NOMO-1 treated with dmso at 0.1 percent for 144 hours (cell line): ENCODE measurements around the gene PRPF8.
"Not testable (repeated sequence)": the region's sequence is repeated elsewhere in the genome, so short reads cannot be mapped to it uniquely, and the experiment has no call there.

ENCODE experiments used
- DNase-seq: peaks from one replicate; lab custom pipeline; 2025; ENCODE audit not compliant: unreplicated experiment; lab: John Stamatoyannopoulos, UW

The PRPF8 gene

DNA sequence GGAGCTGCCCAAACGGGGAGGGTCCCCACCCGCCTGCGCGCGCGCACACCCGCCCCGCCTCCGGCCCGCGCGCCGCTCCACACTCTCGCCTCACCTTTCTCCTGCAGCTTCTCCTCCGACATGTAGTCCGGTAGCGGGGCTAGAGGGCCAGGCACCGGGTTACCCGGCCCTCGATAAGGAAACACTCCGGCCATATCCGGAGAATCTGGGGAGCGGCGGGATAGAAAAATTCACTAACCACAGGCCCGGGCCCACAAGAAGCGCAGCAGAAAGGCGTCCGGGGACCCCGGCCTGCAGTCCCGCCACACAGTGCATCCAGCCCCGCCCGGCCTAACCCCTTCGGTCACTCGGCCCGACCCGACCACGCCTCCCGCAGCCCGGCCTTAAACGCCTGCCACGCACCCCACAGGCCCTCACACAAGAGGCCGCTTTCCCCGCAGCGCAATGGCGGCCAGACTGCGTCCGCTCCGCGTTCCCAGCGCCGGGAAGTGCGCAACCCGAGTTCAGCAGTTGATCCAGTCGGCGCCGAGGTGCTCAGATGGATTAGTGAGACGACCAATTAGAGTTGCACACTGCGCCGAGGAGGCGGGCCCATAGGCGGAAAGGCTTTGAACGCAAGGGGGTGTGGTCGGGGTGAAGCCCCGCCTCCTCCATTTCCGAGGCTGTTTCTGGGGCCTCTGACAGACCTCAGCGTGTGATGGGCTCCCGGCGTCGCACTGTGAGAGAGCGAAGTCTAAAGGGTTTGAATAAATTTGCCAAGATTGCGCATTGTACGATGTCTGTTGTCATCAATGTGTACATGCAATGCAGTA, at the start of gene PRPF8:
TSS of gene PRPF8 (minus strand) at position 490 of the 812 bp plus-strand sequence. CDS start at position 194, 296 bp downstream.
- DNase-seq = peak; percentile 94

DNA sequence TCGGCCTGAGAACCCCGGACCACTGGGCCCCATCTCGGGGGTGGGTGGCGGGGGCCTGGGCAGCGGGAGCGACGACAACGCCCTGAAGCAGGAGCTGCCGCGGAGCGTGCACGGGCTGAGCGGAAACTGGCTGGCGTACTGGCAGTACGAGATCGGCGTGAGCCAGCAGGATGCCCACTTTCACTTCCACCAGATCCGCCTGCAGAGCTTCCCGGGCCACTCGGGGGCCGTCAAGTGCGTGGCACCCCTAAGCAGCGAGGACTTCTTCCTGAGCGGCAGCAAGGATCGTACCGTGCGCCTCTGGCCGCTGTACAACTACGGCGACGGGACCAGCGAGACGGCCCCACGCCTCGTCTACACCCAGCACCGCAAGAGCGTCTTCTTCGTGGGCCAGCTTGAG, 49.1 kb upstream of the PRPF8 start:
- no peak for DNase-seq

- no peak for DNase-seq
These were observed 48.2 kb upstream of the PRPF8 start for GRCh38 chr17:1732833-1733321.

- DNase-seq = no peak
These were observed 47.7 kb upstream of the PRPF8 start for GRCh38 chr17:1732241-1732832.

- DNase-seq = no peak
These were observed 46.5 kb upstream of the PRPF8 start for GRCh38 chr17:1731194-1731506.

DNA sequence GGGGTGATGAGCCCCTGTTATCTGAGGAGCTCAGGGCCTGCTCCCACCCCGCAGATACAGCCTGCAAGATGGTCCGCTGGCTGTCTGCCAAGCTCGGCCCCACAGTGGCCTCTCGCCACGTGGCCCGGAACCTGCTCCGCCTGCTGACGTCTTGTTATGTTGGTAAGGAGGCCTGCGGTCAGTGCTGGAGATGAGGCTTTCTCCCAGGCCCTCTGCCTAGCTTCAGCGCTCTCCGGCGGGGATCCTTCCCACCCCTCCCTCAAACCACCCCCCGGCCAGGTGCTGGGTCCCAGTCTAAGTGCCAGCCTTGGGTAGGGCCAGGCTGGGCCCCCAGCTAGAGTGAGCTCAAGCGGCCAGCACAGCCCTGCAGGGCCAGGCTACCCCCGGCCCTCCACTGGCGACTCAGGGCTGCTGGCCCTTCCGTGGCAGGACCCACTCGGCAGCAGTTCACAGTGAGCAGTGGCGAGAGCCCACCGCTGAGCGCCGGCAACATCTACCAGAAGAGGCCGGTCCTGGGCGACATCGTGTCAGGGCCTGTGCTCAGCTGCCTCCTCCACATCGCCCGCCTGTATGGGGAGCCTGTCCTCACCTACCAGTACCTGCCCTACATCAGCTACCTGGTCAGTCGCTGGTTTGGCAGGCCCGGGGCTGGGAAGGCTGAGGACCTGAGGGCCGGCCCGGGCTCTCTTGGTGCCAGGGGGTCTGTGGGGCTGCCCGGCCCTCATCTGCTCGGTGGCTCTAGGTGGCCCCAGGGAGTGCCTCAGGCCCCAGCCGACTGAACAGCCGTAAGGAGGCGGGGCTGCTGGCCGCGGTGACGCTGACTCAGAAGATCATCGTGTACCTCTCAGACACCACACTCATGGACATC, 45.9 kb upstream of the PRPF8 start:
- no peak for DNase-seq

GRCh38 chr17:1729966-1730325, 45.3 kb upstream of the PRPF8 start:
- no peak for DNase-seq

DNA sequence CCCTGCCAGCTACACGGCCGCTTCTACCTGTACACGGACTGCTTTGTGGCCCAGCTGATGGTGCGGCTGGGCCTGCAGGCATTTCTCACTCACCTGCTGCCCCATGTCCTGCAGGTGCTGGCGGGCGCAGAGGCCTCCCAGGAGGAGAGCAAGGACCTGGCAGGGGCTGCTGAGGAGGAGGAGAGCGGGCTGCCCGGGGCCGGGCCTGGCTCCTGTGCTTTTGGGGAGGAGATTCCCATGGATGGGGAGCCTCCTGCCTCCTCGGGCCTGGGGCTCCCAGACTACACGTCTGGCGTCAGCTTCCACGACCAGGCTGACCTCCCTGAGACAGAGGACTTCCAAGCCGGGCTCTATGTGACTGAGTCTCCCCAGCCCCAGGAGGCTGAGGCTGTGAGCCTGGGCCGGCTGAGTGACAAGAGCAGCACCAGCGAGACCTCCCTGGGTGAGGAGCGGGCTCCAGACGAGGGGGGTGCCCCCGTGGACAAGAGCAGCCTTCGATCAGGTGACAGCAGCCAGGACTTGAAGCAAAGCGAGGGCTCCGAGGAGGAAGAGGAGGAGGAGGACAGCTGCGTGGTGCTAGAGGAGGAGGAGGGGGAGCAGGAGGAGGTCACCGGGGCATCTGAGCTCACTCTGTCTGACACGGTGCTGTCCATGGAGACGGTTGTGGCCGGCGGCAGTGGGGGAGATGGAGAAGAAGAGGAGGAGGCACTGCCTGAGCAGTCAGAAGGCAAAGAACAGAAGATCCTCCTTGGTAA, 43.4 kb upstream of the PRPF8 start:
- no peak for DNase-seq

GRCh38 chr17:1727258-1727789, 42.7 kb upstream of the PRPF8 start:
- no peak for DNase-seq

DNA sequence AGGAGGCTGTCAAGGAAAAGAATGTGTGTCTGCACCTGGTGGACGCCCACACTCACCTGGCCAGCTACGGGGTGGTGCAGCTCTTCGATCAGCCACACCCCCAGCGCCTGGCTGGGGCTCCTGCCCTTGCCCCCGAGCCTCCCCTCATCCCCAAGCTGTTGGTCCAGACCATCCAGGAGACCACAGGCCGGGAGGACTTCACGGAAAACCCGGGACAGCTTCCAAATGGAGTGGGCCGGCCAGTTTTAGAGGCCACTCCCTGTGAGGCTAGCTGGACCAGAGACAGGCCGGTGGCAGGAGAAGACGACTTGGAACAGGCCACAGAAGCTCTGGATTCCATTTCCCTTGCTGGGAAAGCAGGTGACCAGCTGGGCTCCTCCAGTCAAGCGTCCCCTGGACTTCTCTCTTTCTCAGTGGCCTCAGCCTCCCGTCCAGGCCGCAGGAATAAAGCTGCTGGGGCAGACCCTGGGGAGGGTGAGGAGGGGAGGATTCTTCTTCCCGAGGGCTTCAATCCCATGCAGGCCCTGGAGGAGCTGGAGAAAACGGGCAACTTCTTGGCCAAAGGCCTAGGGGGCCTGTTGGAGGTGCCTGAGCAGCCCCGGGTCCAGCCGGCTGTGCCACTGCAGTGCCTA, 42.1 kb upstream of the PRPF8 start:
- no peak for DNase-seq

DNA sequence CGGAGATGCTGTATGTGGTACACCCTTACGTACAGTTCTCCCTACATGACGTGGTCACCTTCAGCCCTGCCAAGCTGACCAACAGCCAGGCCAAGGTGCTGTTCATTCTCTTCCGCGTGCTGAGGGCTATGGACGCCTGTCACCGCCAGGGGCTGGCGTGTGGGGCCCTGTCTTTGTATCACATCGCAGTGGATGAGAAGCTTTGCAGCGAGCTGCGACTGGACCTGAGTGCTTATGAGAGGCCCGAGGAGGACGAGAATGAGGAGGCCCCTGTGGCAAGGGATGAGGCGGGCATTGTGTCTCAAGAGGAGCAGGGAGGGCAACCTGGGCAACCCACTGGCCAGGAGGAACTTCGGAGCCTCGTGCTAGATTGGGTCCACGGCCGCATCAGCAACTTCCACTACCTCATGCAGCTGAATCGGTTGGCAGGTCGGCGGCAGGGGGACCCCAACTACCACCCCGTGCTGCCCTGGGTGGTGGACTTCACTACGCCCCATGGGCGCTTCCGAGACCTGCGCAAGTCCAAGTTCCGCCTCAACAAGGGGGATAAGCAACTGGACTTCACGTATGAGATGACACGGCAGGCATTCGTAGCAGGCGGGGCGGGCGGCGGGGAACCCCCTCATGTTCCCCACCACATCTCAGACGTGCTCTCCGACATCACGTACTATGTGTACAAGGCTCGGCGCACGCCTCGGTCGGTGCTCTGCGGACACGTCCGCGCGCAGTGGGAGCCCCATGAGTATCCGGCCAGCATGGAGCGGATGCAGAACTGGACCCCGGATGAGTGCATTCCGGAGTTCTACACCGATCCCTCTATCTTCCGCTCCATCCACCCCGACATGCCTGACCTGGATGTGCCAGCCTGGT, 41.2 kb upstream of the PRPF8 start:
- DNase-seq = no peak

GRCh38 chr17:1724869-1725641, 40.4 kb upstream of the PRPF8 start:
- no peak for DNase-seq

GRCh38 chr17:1724351-1724868, 39.7 kb upstream of the PRPF8 start, which contains the start of gene WDR81:
WDR81 (plus strand) TSS chr17:1724704; CDS start chr17:1724960, 256 bp downstream.
- peak; percentile 85 for DNase-seq

DNA sequence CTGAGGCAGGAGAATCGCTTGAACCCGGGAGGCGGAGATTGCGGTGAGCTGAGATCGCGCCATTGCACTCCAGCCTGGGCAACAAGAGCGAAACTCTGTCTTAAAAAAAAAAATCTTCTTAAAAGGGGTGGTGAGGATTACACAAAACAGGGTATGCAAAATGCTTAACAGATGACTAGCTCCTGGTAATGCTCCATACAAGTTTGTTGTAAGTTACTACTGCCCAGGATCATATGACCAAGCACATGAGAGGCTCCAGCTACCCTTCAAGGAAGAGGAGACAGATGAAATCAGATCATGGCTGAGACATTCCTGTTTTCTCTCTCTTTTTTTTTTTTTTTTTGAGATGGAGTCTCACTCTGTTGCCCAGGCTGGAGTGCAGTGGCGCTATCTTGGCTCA, 37.4 kb upstream of the PRPF8 start:
- DNase-seq = not testable (repeated sequence)

DNA sequence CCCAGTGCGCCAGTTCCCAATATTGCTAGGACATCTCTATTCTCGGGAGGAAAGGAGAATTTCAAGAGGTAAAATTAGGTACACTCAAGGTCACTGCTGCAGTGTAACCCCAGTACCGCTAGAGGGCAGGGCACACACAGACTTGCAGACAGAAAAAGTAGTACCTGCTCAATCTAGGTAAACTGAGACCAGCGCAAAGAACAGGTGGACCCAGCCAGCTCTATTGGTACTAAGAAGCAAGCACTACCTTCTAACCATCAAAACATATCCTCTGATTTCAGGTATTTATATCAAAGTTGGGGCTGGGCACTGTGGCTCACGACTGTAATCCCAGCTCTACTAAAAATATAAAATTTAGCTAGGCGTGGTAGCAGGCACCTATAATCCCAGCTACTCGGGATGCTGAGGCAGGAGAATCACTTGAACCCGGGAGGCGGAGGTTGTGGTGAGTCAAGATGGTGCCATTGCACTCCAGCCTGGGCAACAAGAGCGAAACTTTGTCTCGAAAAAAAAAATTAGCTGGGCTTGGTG, 36.3 kb upstream of the PRPF8 start:
- DNase-seq = no peak

GRCh38 chr17:1718362-1719165, 33.9 kb upstream of the PRPF8 start:
- DNase-seq = no peak
